Measurements from ENCODE around the gene UQCRC2.

- TF ChIP-seq CTCF (conservative IDR thresholded peaks at IDR 0.05 in 1 of 2, IDR thresholded peaks at IDR 0.05 in 1 of 2; ENCODE audit: low read depth in 1 of 2, low read length in 2 of 2) (no peak), EZH2 (IDR thresholded peaks at IDR 0.05; ENCODE audit: low read length, missing control alignments) (no peak)
These were observed 4.7 kb downstream of the UQCRC2 start for GRCh38 chr16:21957714-21958346.
